K562 (cell line): ENCODE results near the gene BCL7C. TPM values are rescaled to one million over a fixed set of nuclear protein-coding genes. Genes with fewer than 3 reads are reported as not detected.

Source experiments
- ADNP ChIP-seq: fragments of 200-800 bp; sonication (Bioruptor generic); IDR thresholded peaks from 2 replicates; pipeline ENCODE4 v1.6.1; 2016; ENCODE audit warnings: missing genetic modification characterization, missing compliant biosample characterization
- CCNT2 ChIP-seq: IDR thresholded peaks from 2 replicates; pipeline ENCODE4 v1.6.1; 2011; ENCODE audit warnings: borderline replicate concordance, low read depth, mild to moderate bottlenecking, moderate library complexity, mixed read lengths, low read length; ENCODE audit not compliant: insufficient read length; ENCODE audit errors: extremely low read depth
- CREB1 ChIP-seq, 2 experiments: sonication (generic) in 1 of 2; formaldehyde crosslinking in 1 of 2; IDR thresholded peaks; 2 replicates each; pipeline versions ENCODE4 v1.6.1 to v1.8.0; 2012 to 2022; ENCODE audit warnings: inconsistent platforms in 1 of 2, mild to moderate bottlenecking in 1 of 2, missing genetic modification reagents in 1 of 2, moderate library complexity in 1 of 2
- HCFC1 ChIP-seq: IDR thresholded peaks from 2 replicates; pipeline ENCODE4 v1.6.1; 2012; ENCODE audit warnings: low read depth, low read length, improper control_type of control experiment
- SREBF1 ChIP-seq: fragments of 150-350 bp; IDR thresholded peaks from 2 replicates; pipeline ENCODE4 v1.6.1; 2014; ENCODE audit warnings: antibody characterized with exemption, low read depth, low read length, borderline replicate concordance
- ZNF124 ChIP-seq: sonication (generic); formaldehyde crosslinking; IDR thresholded peaks from 2 replicates; pipeline ENCODE4 v1.8.1; 2022; ENCODE audit warnings: missing genetic modification reagents
- ZNF766 ChIP-seq: fragments of 200-800 bp; sonication (Bioruptor generic); conservative IDR thresholded peaks from 2 replicates; pipeline ENCODE4 v1.6.1; 2016; ENCODE audit warnings: missing genetic modification characterization, missing compliant biosample characterization
- polyA plus RNA-seq, 8 experiments: library from polyadenylated mRNA; depleted of rRNA in 4 of 8; stranded (reverse) in 5 of 8; unstranded in 3 of 8; fragments of >200 nt; fragmentation: Nextera tagmentation in 2 of 8; fragmentation: Illumina TruSeq in 1 of 8; extraction: Ambion mirVana in 2 of 8; extraction: Trizol in 1 of 8; gene quantifications; 2 replicates each; pipeline versions ENCODE4 v1.2.1 to v1.2.3, GENCODE V29; 2011 to 2014; ENCODE audit warnings: inconsistent platforms in 1 of 8, missing spikeins in 1 of 8
- total RNA-seq, 7 experiments: library from RNA; depleted of rRNA in 6 of 7; stranded (reverse); fragments of >200 nt in 6 of 7; fragmentation: Illumina TruSeq in 2 of 7; extraction: Trizol in 2 of 7; gene quantifications; 2 replicates each; pipeline versions ENCODE4 v1.2.1 to v1.2.3, GENCODE V29; 2011 to 2021; ENCODE audit warnings: low replicate concordance in 1 of 7
- TF ChIP-seq, protein P1 (sequence below): fragments of 450-650 bp; IDR thresholded peaks from 2 replicates; pipeline ENCODE4 v1.6.1; 2017; ENCODE audit warnings: antibody characterized with exemption, mild to moderate bottlenecking
- TF ChIP-seq, protein P2 (sequence below): IDR thresholded peaks from 2 replicates; pipeline ENCODE4 v1.6.1; 2011; ENCODE audit warnings: borderline replicate concordance, low read depth, mild to moderate bottlenecking, moderate library complexity, low read length; ENCODE audit not compliant: insufficient read depth, poor library complexity, severe bottlenecking
- TF ChIP-seq, protein P3 (sequence below): IDR thresholded peaks from 2 replicates; pipeline ENCODE4 v1.6.1; 2011; ENCODE audit not compliant: insufficient read length; ENCODE audit errors: extremely low read depth
- TF ChIP-seq, protein P4 (sequence below): sonication (generic); formaldehyde crosslinking; IDR thresholded peaks from 2 replicates; pipeline ENCODE4 v1.8.0; 2022; ENCODE audit warnings: mild to moderate bottlenecking, missing genetic modification reagents, borderline replicate concordance

BCL7C gene
- total and polyA plus RNA-seq, 9 of the 15 experiments (the other 6 are each of a cell fraction or from before 2014, with no cell fraction given) = 1.7 to 85.8 (median 19.6) TPM

DNA sequence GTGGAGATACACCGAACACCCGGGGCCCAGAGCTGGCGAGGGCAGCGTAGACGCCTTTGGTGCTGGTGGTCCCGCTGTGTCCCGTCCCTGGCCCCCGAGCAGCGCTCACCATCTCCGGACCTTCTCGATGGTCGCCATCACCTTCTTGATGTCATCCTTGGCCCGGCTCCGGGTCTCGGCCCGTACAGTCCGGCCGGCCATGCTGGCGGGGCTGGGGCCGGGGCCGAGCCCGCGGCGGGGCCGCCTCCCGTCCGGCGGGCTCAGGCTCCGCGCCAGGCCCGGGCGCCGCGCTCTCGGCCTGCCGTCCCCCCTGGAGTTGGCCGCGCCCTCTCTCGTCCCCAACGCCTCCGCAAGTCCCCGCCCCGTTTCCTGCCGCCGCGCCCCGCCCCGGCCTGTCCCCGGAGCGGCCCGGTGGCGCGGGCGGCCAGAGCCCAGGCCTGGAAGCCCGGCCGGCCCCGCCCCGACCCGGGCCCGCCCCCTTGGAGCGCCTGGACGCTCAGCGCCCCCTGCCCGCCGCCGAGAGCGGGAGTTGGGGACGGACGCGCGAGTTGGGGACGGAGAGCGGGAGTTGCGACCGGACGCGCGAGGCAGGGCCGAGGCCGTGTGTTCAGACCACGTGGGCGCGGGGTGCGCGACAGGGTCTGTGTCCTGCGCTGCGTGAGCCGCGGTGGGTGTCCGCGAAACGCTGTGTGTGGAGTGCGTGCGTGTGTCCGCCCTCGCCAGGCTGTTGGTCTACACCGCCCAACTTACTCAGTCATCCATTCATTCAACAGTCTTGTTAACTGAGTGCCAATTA, at the start of gene BCL7C (continued):
- TF ChIP-seq, protein P1, sequence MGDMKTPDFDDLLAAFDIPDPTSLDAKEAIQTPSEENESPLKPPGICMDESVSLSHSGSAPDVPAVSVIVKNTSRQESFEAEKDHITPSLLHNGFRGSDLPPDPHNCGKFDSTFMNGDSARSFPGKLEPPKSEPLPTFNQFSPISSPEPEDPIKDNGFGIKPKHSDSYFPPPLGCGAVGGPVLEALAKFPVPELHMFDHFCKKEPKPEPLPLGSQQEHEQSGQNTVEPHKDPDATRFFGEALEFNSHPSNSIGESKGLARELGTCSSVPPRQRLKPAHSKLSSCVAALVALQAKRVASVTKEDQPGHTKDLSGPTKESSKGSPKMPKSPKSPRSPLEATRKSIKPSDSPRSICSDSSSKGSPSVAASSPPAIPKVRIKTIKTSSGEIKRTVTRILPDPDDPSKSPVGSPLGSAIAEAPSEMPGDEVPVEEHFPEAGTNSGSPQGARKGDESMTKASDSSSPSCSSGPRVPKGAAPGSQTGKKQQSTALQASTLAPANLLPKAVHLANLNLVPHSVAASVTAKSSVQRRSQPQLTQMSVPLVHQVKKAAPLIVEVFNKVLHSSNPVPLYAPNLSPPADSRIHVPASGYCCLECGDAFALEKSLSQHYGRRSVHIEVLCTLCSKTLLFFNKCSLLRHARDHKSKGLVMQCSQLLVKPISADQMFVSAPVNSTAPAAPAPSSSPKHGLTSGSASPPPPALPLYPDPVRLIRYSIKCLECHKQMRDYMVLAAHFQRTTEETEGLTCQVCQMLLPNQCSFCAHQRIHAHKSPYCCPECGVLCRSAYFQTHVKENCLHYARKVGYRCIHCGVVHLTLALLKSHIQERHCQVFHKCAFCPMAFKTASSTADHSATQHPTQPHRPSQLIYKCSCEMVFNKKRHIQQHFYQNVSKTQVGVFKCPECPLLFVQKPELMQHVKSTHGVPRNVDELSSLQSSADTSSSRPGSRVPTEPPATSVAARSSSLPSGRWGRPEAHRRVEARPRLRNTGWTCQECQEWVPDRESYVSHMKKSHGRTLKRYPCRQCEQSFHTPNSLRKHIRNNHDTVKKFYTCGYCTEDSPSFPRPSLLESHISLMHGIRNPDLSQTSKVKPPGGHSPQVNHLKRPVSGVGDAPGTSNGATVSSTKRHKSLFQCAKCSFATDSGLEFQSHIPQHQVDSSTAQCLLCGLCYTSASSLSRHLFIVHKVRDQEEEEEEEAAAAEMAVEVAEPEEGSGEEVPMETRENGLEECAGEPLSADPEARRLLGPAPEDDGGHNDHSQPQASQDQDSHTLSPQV = peak; percentile 99
- TF ChIP-seq ADNP (tag) (no peak), ZNF124 (CRISPR knock-in tag) (0 out of 2 replicates have a peak, but pooled peaks have one; percentile 81), SREBF1 (no peak), ZNF766 (CRISPR knock-in tag) (peak; percentile 45; the same call in 1 of the 2 replicates), CREB1 (IDR thresholded peaks at IDR 0.05) (peak; percentile 46; the same call in 1 of the 2 replicates), CREB1 (CRISPR knock-in tag; IDR thresholded peaks at IDR 0.05) (peak; percentile 79), HCFC1 (peak; percentile 50), CCNT2 (peak; percentile 67)
- TF ChIP-seq, protein P2, sequence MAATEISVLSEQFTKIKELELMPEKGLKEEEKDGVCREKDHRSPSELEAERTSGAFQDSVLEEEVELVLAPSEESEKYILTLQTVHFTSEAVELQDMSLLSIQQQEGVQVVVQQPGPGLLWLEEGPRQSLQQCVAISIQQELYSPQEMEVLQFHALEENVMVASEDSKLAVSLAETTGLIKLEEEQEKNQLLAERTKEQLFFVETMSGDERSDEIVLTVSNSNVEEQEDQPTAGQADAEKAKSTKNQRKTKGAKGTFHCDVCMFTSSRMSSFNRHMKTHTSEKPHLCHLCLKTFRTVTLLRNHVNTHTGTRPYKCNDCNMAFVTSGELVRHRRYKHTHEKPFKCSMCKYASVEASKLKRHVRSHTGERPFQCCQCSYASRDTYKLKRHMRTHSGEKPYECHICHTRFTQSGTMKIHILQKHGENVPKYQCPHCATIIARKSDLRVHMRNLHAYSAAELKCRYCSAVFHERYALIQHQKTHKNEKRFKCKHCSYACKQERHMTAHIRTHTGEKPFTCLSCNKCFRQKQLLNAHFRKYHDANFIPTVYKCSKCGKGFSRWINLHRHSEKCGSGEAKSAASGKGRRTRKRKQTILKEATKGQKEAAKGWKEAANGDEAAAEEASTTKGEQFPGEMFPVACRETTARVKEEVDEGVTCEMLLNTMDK = peak; percentile 96
- TF ChIP-seq, protein P3, sequence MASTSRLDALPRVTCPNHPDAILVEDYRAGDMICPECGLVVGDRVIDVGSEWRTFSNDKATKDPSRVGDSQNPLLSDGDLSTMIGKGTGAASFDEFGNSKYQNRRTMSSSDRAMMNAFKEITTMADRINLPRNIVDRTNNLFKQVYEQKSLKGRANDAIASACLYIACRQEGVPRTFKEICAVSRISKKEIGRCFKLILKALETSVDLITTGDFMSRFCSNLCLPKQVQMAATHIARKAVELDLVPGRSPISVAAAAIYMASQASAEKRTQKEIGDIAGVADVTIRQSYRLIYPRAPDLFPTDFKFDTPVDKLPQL = no peak
- TF ChIP-seq, protein P4, sequence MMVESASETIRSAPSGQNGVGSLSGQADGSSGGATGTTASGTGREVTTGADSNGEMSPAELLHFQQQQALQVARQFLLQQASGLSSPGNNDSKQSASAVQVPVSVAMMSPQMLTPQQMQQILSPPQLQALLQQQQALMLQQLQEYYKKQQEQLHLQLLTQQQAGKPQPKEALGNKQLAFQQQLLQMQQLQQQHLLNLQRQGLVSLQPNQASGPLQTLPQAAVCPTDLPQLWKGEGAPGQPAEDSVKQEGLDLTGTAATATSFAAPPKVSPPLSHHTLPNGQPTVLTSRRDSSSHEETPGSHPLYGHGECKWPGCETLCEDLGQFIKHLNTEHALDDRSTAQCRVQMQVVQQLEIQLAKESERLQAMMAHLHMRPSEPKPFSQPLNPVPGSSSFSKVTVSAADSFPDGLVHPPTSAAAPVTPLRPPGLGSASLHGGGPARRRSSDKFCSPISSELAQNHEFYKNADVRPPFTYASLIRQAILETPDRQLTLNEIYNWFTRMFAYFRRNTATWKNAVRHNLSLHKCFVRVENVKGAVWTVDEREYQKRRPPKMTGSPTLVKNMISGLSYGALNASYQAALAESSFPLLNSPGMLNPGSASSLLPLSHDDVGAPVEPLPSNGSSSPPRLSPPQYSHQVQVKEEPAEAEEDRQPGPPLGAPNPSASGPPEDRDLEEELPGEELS (CRISPR knock-in tag) = peak; percentile 95
